ENCODE measurements around the gene C1QTNF9. TPM values are rescaled to one million over a fixed set of nuclear protein-coding genes. Genes with fewer than 3 reads are reported as not detected.

C1QTNF9 gene
- total and polyA plus RNA-seq, 2 of the 8 experiments (the other 6 are each of a cell fraction or from before 2014, with no cell fraction given): not detected

DNA sequence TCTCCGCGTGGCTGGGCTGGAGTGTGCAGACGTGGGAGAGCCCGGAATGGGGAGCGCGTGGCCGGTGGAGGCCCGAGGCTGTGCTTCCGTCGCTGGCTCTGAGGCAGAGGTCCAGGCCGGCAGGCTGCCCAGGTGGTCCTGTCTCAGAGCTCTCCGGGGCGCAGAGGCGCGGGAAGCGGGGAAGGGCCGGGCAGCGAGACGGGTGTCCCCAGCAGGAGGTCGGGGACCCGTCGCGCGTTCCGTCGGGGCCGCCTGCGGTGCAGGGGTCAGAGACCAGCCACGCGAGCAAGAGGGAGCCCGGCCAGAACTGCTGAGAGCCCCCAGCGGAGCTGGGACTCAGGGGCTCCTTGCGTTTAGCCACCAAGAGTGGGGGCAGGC is 1.3 kb upstream of the C1QTNF9 start (continued):
- no peak for TF ChIP-seq JUN (IDR thresholded peaks at IDR 0.05; ENCODE audit: low read depth, low read length)
